HG03095 (cell line): ENCODE data around the gene STXBP1.

Experiments used
- ATAC-seq: cut with Tn5 transposase; IDR thresholded peaks from one replicate; pipeline ENCODE4 v1.9.1; 2021; ENCODE audit warnings: moderate library complexity; ENCODE audit not compliant: unreplicated experiment

The STXBP1 gene

GRCh38 chr9:127651697-127652610, 39.9 kb downstream of the STXBP1 start:
- no peak for ATAC-seq

GRCh38 chr9:127652733-127653132, 40.7 kb downstream of the STXBP1 start:
- ATAC-seq, result no peak

GRCh38 chr9:127654619-127655018, 42.5 kb downstream of the STXBP1 start:
- no peak for ATAC-seq

- no peak for ATAC-seq
These were observed 46.4 kb downstream of the STXBP1 start for GRCh38 chr9:127658428-127658827.

GRCh38 chr9:127660886-127661741, 49.0 kb downstream of the STXBP1 start:
- no peak for ATAC-seq

GRCh38 chr9:127662617-127663016, 50.5 kb downstream of the STXBP1 start:
- no peak for ATAC-seq

GRCh38 chr9:127664324-127664677, 52.2 kb downstream of the STXBP1 start:
- ATAC-seq, result no peak

GRCh38 chr9:127664678-127665507, 52.8 kb downstream of the STXBP1 start:
- no peak for ATAC-seq

- ATAC-seq, result no peak
These were observed 55.2 kb downstream of the STXBP1 start for GRCh38 chr9:127667127-127667844.

- no peak for ATAC-seq
These were observed 55.8 kb downstream of the STXBP1 start for GRCh38 chr9:127667906-127668305.

- ATAC-seq, result no peak
These were observed 61.2 kb downstream of the STXBP1 start for GRCh38 chr9:127673234-127673633.

- no peak for ATAC-seq
These were observed 64.6 kb downstream of the STXBP1 start for GRCh38 chr9:127676638-127677037.

GRCh38 chr9:127679506-127679905, 67.4 kb downstream of the STXBP1 start:
- ATAC-seq, result no peak

- ATAC-seq, result no peak
These were observed 68.1 kb downstream of the STXBP1 start for GRCh38 chr9:127680226-127680625.

- no peak for ATAC-seq
These were observed 68.8 kb downstream of the STXBP1 start for GRCh38 chr9:127680846-127681245.

GRCh38 chr9:127682351-127683136, 70.5 kb downstream of the STXBP1 start:
- ATAC-seq, result no peak

GRCh38 chr9:127683723-127684122, 71.6 kb downstream of the STXBP1 start:
- ATAC-seq, result no peak

GRCh38 chr9:127684576-127684975, 72.5 kb downstream of the STXBP1 start:
- ATAC-seq, result no peak
